ENCODE results near the gene GRAMD4. TPM values are rescaled to one million over a fixed set of nuclear protein-coding genes. Genes with fewer than 3 reads are reported as not detected.

The GRAMD4 gene
- total RNA-seq, 1 donor from 2014 or later: 45.6 TPM

GRCh38 chr22:46661221-46661851 lies 41.1 kb downstream of the GRAMD4 start:
- Mint-ChIP-seq H3K27ac (no peak overlapping the region), H3K36me3 (ENCODE audit: low read depth) (peaks cover 42% of the 10 kb centered on the region), H3K4me1 (peaks cover 3% of the 10 kb centered on the region), H3K4me3 (no peak overlapping the region), H3K9me3 (no peaks in the 10 kb centered on the region), H3K27me3 (no peaks in the 10 kb centered on the region)
- ChIA-PET CTCF (no interaction called here), POLR2A (no interaction called here)
- ATAC-seq (ENCODE audit: low read depth) (peak; percentile 56), DNase-seq (no peak)
- TF ChIP-seq CTCF (IDR thresholded peaks at IDR 0.05): no peak
- intact Hi-C loops (cut with micrococcal nuclease): no loop called here

GRCh38 chr22:46662226-46662625 lies 42.0 kb downstream of the GRAMD4 start:
- DNase-seq (no peak), ATAC-seq (ENCODE audit: low read depth) (no peak)
- peaks cover 51% of the 10 kb centered on the region for H3K36me3 Mint-ChIP-seq (ENCODE audit: low read depth)
- POLR2A ChIA-PET: no interaction called here
- no peak for TF ChIP-seq CTCF (IDR thresholded peaks at IDR 0.05)
- no peak overlapping the region for H3K4me3 Mint-ChIP-seq
- intact Hi-C loops (cut with micrococcal nuclease): no loop called here
- H3K9me3 Mint-ChIP-seq: no peaks in the 10 kb centered on the region
- CTCF ChIA-PET: no interaction called here
- peaks cover 2% of the 10 kb centered on the region for H3K4me1 Mint-ChIP-seq
- H3K27me3 Mint-ChIP-seq: no peaks in the 10 kb centered on the region
- H3K27ac Mint-ChIP-seq: no peak overlapping the region

- no peak for TF ChIP-seq CTCF (IDR thresholded peaks at IDR 0.05)
- DNase-seq (no peak), ATAC-seq (ENCODE audit: low read depth) (no peak)
- no peaks in the 10 kb centered on the region for H3K27me3 Mint-ChIP-seq
- H3K36me3 Mint-ChIP-seq (ENCODE audit: low read depth): peaks cover 55% of the 10 kb centered on the region
- intact Hi-C loops (cut with micrococcal nuclease): no loop called here
- H3K27ac Mint-ChIP-seq: no peak overlapping the region
- H3K4me3 Mint-ChIP-seq: no peak overlapping the region
- CTCF ChIA-PET: no interaction called here
- no peaks in the 10 kb centered on the region for H3K4me1 Mint-ChIP-seq
- H3K9me3 Mint-ChIP-seq: no peaks in the 10 kb centered on the region
- POLR2A ChIA-PET: no interaction called here
These were observed 42.8 kb downstream of the GRAMD4 start for GRCh38 chr22:46663001-46663400.

GRCh38 chr22:46663436-46664100 lies 43.4 kb downstream of the GRAMD4 start:
- no peak overlapping the region for H3K4me3 Mint-ChIP-seq
- no peaks in the 10 kb centered on the region for H3K27me3 Mint-ChIP-seq
- intact Hi-C loops (cut with micrococcal nuclease): no loop called here
- no peaks in the 10 kb centered on the region for H3K4me1 Mint-ChIP-seq
- ATAC-seq (ENCODE audit: low read depth) (no peak), DNase-seq (no peak)
- TF ChIP-seq CTCF (IDR thresholded peaks at IDR 0.05): no peak
- CTCF ChIA-PET: no interaction called here
- peaks cover 55% of the 10 kb centered on the region for H3K36me3 Mint-ChIP-seq (ENCODE audit: low read depth)
- H3K27ac Mint-ChIP-seq: no peak overlapping the region
- H3K9me3 Mint-ChIP-seq: no peaks in the 10 kb centered on the region
- POLR2A ChIA-PET: no interaction called here

GRCh38 chr22:46664301-46664855 lies 44.2 kb downstream of the GRAMD4 start:
- H3K9me3 Mint-ChIP-seq: no peaks in the 10 kb centered on the region
- no peak for TF ChIP-seq CTCF (IDR thresholded peaks at IDR 0.05)
- H3K4me1 Mint-ChIP-seq: no peaks in the 10 kb centered on the region
- H3K27ac Mint-ChIP-seq: no peak overlapping the region
- H3K36me3 Mint-ChIP-seq (ENCODE audit: low read depth): peaks cover 54% of the 10 kb centered on the region
- H3K4me3 Mint-ChIP-seq: no peak overlapping the region
- intact Hi-C loops (cut with micrococcal nuclease): no loop called here
- POLR2A ChIA-PET: no interaction called here
- ATAC-seq (ENCODE audit: low read depth) (no peak), DNase-seq (no peak)
- CTCF ChIA-PET: no interaction called here
- no peaks in the 10 kb centered on the region for H3K27me3 Mint-ChIP-seq
